Activated gamma-delta T cell (primary cell): ENCODE results near the gene SSU72.

ENCODE experiments used
- DNase-seq: peaks from one replicate; lab custom pipeline; 2025; lab: John Stamatoyannopoulos, UW
- total RNA-seq, 2 donors: gene quantifications; one replicate each; lab custom pipeline; 2026; lab: John Stamatoyannopoulos, UW

Gene SSU72
- 137 to 139 reads per million in 2 donors for total RNA-seq

DNA sequence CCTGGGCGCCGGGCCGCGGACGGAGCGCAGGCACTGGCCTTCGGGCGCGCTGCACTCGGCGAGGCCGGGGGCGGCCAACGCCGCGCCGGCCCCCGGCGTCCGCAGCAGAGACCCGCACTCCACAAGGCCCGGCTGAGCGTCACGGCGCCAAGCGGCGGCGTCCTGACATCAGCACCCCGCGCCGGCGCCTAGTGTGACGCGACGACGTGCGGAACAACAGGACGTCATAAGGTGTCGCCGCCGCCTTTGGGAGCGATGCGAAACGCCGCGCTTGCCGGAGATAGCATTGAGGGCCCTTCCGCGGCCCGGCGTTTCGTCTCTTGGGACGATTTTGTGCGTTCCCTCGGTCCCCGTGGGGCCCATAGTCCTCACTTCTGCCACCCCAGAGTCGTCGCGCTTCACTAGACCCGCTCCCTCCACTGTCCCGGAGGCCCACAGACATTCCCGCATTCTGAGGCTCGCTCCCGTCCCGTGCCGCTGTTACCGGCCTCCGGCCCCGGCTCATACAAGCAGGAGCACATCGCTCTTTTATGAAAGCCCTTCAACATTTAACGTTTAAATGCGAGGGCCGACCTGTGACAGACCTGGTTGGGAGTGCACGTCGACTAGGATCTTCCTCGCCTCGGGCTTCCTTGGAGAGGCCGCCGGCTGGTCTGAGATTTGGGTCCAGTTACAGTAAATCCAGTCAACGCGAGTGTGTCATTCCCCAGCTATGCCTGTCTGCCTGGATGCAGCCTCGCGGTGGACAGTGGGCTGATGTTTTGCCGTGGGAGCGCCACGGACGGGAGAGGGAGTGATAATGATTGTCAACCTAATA is at the start of gene SSU72:
SSU72 (minus strand) TSS at position 143 of the 817 bp plus-strand sequence. CDS start 306 bp downstream, outside the sequence.
- DNase-seq, result peak; percentile 85

DNA sequence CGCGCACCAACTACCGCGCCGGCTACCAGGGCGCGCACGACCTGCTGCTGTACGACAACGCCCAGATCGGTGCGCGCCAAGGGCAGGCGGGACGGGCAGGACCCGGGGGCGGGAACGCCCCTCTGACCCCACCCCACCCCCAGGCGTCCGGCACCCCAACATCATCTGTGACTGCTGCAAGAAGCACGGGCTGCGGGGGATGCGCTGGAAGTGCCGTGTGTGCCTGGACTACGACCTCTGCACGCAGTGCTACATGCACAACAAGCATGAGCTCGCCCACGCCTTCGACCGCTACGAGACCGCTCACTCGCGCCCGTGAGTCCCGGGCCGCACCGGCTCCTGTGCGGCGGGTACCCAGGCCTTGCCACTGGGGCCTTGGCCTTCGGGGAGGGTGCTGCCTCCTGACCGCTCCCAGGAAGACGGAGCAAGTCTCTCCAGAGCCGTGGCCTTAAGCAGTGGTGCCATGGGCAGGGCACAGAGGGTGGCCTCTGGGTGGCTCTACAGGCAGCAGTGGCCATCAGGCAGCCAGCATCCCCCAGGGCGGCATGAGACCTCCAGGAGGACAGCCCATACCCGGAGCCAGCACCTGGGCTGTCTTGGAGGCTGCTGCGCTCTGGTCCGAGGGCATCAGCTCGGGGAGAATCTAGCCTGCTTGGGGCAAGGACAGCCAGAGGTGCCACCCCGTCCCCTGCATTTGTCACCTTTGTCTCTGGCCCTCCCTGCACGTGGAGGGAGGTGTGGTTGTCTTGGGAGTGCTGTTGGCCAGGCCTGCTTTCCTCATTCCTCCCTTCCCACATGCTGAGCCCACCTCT is 49.2 kb upstream of the SSU72 start:
- DNase-seq, result no peak

DNA sequence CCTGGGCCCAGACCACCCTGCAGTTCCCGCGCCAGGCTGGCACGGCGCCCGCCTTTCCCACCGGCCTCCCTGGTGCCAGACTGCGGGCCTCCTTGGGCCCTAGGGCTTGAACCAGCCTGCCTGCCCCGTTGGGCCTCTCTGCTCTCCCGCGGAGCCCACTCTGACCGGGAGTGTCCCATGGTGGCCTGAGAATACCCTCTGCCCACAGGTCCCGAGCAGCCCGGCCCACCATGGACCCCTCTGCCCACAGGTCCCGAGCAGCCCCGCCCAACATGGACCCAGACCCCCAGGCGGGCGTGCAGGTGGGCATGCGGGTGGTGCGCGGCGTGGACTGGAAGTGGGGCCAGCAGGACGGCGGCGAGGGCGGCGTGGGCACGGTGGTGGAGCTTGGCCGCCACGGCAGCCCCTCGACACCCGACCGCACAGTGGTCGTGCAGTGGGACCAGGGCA is 48.5 kb upstream of the SSU72 start:
- no peak for DNase-seq

DNA sequence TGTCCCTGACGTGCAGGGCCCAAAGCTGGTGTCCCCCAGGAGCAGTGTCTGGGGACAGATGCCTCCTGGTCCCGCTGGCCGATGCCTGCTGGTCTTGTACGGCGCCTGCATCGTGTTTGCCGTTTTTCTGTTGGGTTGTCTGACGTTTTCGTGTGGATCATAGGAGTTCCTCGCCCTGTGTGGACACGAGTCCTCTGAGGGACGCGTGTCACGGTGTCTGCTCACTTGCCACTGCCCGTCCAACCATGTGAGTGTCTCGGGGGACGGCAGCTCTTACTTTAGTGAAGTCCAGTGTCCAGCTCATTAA is 48.1 kb upstream of the SSU72 start:
- no peak for DNase-seq

DNA sequence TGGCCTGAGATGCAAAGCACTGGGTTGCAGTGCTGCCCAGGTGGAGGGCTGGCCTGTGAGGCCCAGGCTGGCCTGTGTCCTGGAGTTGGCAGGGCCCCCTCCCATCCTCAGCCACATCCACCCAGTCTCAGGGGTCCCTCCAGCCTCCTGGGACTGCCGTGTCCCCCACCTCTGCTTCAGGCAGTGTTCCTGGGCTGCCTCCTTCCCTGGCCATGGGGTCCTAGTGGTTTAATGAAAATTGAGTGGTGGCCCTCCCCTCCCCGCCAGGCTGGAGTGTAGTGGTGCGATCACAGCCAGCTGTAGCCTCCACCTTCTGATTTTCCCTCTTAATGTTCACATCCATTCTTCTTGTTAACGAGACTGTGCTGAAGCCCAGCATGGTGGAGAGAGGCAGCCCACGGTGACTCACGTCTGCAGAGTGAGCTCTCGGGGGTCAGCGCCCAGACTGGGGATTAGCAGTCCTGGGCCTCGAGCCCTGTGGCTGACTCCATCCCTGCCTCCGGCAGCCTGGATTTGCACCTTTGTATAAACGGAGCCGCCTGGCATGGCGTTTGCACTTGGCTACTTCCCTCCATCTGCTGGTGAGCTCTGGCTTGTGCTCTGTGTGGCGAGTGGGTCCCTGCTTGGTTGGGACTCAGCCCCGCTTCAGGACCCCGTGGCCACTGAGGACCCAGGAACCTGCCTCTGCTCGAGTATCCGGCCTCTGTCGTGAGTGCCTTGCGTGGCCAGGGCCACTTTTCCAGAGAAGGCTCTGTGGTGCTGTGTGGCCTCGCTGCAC is 47.5 kb upstream of the SSU72 start:
- no peak for DNase-seq

DNA sequence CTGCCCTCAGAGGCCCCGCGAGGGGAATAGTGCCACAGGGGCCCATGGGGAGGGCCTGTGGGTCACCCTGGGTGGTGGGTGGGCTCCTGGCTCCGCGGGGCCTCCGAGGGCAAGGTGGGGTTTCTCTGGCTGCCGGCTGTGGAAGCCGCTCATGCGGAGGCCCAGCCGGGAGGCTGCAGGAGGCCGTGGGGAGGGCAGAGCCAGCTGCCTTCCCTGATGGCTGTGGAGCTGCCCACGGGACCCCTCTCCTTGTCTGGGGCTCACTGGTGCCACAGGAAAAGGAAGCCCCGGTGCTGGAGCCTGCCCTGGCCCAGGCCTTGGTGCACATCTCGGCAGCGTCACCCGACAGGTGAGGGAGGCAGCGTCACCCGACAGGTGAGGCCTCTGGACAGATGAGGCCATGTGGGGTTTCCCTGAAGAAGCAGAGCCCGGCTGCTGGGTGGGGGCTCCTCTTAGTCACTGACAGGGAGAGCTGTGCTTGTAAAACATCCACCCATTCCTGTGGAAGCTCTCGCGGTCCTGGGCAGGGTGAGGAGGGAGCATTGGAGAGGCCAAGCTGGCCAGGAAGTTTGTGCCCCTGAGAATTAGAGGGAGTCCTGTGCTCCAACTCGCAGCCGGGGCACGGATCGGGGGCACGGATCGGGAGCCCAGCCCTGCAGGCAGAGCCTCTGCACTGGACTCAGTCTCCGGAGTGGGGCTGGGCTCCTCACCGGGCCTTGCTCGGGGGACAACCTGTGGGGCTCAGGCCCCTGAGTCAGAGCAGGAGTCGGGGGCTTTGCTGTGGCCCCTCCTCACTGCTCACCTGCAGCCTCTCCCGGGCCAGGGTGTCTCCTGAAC is 46.7 kb upstream of the SSU72 start:
- no peak for DNase-seq

DNA sequence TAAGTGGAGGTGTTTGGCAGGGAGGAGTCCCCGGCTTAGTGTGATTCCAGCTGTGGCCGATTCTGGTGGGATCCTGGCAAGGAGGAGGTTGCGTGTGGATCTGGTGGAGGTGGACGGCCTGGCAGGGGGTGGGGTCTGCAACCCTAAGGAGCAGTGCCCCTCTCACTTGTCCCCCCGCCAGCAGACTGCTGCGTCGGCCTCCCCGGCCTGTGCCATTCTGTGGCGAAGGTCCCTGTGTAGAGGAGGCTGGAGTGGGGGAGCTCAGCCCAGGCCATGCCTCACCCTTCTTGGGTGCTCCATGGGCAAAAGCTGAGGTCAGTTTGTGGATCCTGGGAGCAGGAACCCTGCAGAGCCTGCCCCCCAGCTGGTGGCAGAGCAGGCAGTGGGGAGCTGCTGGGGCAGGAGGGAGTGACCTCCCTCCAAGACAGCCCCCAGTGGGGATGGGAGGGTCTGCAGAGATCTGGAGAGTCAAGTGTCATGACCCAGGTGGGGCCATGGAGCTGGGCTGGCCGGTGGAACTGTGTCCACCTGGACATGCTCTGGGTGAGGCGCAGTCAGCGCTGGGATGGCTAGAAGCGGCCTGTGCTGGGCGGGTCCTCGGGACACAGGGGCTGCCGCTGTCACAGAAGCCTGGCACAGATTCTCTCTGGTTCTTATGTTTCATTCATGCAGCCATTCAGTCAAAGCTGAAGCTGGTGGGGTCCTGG is 45.9 kb upstream of the SSU72 start:
- DNase-seq, result no peak

DNA sequence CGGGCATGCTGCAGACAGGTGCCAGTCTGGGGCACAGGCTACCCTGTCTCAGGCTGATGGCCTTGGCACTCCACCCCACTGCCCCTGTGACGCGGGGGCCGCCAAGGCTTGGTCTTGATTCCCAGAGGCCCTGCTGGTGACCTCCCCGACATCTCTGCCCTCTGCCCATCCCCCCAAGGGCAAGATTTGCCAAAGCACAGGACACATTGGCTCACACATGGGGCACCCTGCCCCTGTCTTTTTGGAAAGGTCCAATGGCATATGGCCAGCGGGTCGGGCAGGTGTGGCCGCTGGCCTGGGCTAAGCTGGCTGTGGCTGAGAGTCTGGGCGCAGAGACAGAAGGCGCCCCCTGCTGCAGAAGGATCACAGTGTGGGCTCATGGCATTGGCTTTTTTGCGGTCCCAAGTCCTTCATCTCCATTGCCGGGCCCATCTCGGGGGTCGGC is 45.3 kb upstream of the SSU72 start:
- DNase-seq, result no peak

DNA sequence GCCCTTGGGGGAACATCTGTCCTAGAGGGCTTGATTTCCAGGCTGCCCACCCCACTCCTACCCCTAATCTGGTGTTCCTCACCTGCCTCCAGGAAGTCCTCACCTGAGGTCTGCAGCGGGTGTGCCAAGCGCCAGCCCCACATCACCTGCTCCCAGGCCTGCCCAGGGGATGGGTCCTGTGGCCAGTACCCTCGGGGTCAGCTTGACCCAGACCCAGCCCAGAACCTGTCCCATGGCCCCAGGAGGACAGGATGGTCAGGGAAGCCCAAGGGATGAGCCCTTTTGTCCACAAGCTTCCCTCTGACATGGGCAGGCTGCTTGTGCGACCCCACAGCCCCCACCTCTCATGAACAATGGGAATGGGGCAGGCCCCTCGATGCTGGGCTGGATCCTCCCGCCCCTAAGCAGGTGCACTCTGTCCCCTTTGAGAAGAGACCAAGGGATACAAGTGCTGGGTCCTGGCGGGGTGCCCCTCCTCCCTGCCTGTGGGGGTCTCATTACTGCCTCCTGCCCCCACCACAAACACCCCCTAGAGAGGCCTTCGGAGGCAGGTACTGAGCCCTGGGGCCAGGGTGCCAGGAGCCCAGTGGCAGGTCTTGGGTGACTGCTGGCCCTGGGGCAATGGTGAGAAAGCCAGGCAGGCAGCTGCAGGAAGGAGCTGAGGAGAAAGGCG is 43.9 kb upstream of the SSU72 start:
- no peak for DNase-seq

DNA sequence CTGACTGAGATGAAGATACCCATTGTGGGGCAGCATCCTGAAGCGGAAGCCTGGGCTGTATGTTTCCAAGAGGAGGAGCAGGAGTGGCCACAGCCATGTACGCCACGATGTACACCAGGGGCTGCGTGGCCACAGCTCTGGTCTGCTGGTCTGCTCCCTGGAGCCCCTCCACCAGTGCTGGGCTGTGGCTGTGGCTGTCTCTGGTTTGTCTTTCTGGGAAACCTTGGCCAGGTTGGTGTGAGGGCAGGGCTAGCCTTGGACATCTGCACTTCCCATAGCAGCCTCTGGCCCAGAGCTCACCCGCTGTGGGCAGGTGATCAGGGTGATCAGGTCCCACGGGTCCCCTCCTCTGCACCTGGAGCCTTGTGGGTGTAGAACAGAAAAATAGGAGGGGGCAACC is 43.3 kb upstream of the SSU72 start:
- no peak for DNase-seq

DNA sequence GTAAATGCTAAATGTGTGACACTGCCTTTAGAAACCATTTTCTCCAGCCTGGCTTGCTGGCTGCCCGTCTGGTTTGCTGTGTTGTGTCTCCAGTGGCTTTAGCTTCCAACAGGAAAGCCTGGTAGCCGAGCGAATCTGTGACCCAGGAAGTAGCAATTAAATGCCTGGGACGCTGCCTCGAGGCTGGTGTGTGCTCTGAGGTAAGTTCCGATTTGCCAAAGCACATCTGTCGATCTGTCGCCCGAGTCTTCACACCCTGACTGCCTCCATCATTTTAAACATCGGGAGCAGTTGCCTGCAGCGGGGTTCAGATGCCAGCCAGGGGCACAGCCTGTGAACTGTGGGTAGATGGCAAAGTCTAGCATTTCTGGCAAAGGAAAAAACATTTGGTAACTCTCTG is 42.9 kb upstream of the SSU72 start:
- no peak for DNase-seq

DNA sequence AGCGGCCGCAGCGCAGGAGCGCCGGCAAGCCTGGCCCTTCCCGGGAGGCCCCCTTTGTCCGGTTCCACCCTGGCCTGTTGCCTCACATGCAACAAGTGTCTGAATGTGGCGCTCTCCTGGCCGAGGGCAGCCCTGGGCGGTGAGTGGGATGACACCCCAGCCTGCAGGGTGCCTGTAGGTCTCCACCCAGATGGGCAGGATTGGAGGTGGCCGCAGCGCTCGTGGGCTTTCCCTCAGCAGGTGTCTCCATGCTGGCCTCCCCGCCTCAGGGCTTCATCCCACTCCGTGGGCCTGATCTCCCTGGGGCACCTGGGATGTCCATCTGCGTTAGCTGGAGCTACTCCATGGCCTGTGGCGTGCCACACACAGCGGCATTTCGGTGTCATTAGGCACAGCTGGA is 42.2 kb upstream of the SSU72 start:
- no peak for DNase-seq

DNA sequence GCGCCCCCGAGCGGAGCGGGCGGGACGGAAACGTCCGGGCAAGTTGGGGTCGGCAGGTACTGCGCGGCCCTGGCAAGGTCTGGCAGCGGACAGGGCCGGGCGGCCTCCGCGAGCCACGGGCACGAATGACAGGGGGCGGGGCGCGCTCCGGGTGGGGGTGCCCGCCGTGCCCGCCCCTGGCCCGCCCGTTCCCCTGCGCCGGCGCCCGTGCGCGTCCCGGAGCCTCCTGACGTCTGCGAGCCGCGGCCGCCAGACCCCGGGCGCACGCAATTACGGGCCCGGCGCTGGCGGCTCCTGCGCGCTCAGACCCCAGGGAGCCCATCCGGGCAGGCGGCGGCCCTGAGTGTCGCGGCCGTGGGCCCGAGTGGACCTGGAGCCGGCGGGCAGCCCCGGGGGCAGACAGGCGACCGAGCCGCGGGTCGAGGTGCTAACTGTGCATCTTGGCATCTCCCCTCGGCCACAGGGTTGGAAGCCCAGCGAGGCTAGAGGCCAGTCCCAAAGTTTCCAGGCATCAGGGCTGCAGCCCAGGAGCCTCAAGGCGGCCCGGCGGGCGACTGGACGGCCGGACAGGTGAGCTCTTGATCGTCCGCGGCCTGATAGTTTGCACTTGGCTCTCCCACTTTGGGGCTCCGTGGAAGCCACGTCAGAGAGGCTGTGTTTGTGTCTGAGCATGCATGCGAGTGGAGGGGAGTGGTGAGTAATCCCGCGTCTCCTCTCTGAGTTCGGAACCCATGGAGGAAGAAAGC is 41.6 kb upstream of the SSU72 start:
- peak; percentile 40 for DNase-seq

DNA sequence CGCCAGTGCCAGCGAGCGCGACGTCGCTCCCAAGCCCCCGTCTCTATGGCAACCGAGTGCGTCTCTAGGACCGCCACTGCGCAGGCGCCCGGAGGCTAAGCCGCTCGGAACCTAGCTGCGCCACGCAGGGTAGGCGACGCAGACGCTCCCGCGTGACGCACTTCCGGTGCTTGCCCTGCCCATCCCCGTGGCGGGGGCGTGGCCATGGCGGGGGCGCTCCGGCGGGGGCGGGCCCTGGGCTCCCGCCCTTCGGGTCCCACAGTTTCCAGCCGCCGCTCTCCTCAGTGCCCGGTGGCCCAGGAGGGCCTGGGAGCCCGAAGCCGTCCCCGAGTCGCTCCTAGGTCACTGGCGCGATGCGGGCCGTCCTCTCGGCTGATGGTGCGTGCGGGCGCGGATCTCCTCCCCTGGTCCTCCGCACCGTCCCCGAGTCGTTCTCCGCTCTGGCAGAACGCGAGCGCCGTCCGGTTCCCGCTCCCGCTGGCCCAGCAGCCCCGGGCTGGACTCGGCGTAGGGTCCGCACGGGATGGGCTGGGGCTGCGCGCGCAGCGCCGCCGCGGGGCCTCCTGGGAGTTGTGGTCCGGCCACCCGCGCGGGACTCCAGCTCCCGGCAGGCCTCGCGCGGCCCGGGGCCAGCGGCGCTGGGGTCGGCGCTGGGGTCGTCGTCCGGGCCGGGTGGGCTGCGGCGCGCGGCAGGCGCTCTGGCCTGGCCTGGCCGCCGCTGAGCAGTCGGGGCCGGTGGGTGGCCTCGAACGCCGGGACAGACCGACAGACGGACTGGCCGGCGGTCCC is 40.8 kb upstream of the SSU72 start, which contains the start of gene MIB2:
MIB2 (plus strand) TSS at position 245 of the 789 bp plus-strand sequence. CDS start 7,953 bp downstream, outside the sequence.
- peak; percentile 98 for DNase-seq

DNA sequence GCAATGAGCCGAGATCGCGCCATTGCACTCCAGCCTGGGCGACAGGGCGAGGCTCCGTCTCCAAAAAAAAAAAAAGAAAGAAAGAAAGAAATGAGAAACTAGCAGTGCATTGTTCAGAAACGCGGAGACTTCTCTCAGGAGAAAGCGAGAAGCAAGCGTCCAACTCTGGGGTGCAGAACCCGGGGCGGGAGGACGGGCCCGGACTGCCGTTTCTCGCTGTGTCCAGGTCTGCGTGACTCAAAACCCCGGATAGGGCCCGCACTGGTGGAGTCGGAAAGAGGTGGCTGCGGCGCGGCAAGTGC is 40.2 kb upstream of the SSU72 start:
- no peak for DNase-seq

DNA sequence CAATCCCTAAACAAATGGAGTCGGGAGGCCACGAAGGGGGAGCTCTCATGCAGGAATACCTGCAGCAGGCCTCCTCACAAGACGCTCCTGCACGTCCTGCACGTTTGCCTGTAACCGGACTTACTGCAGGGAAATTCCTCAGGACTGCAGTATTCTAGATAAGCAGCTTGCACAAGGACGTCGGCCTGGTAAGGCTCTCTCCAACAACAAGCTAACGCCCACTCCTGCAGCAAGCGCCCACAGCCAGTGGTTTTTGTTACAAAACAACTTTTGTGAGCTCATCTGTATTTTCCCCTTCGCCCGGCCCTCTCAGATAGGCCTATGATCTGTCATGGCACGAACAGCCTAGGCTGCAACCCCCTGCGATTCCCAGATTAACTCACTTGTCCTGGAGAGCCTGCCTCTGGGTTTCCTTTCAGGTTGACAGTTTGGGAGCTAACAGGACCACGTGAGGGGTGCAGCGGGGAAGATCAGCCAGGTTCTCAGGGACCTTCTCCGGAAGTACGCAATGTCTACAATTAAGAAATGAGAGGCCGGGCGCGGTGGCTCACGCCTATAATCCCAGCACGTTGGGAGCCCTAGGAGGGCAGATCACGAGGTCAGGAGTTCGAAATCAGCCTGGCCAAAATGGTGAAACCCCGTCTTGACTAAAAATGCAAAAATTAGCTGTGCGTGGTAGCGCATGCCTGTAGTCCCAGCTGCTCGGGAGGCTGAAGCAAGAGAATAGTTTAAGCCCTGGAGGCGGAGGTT is 39.7 kb upstream of the SSU72 start:
- DNase-seq, result no peak

DNA sequence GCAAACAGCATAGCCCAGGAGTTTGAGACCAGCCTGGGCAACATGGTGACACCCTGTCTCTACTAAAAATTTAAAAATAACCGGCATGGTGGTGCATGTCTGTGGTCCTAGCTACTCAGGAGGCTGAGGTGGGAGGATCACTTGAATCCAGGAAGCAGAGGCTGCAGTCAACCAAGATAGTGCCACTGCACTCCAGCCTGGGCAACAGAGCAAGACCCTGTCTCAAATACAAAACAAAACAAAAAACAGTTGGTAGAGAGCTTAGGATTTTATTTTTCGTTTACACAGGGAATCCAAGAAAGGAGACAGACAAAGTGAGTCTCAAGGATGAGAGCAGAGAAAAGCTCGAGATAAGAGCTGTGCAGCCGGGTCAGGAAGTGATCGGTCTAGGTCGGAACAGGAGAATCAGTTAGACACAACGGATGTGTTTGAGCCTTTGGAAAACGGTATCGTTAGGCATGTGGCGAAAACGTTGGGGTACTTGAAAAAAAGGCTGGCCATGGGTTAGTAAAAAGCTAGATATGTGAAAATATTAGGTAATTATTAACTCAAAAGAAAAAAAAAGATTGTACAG is 38.9 kb upstream of the SSU72 start:
- no peak for DNase-seq

DNA sequence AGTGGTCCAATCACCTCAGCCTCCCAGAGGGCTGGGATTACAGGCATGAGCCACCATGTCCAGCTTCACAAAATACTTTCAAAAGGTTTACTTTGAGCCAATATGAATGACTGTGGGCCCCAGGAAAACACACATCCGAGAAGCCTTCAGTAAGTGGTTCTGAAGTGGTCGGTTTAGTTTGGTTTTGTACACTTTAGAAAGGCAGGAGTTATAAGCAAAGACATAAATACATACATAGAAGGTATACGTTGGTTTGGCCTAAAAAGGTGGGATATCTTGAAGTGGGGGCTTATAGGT is 37.4 kb upstream of the SSU72 start:
- no peak for DNase-seq
